ENCODE data around the gene TLR9. TPM values are rescaled to one million over a fixed set of nuclear protein-coding genes. Genes with fewer than 3 reads are reported as not detected.

TLR9 gene
- total RNA-seq, 1 experiment from 2014 or later, result 0.14 TPM

DNA sequence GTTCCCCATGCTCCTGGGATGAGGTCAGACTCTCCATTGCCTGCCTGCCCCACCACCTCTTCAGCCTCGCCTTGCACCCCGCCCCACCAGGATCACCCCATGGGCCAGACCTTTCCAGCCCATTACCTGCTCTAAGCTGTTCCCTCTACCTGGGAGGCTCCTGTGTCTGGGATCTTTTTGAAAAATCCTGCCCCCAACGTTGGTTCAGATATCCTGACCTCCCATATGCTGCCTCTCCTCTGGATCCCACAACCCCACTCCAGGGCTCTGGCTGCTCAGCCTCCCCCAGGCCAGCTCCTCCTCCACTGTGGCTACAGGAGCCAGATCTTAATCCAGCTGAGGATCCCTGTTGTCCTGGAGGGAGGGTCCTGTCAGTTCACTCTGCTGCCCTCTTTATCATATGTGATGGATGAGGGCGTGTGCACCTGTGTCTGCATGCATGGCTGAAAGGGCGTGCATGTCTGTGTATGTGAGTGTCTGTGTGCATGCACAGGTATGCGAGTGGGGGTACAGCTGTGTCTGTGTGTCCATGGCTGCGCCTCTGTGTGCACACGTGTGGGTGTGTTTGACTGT, 49.2 kb downstream of the TLR9 start:
- Mint-ChIP-seq H3K27ac (ENCODE audit: unreplicated experiment) (no peak overlapping the region), H3K4me1 (ENCODE audit: low read depth, unreplicated experiment) (peaks cover 27% of the 10 kb centered on the region), H3K9me3 (ENCODE audit: low read depth, unreplicated experiment) (no peaks in the 10 kb centered on the region), H3K4me3 (ENCODE audit: low read depth, unreplicated experiment) (no peak overlapping the region), H3K27me3 (ENCODE audit: unreplicated experiment) (no peaks in the 10 kb centered on the region), H3K36me3 (ENCODE audit: insufficient read depth, unreplicated experiment) (no peaks in the 10 kb centered on the region)
- intact Hi-C loops (cut with micrococcal nuclease; ENCODE audit: unreplicated experiment), result loop anchor here (2.0 kb wide), 1 partner anchor 21 kb away; no protein-coding TSS in a partner anchor
- no TSS peak for BruUV-seq (replicated peaks)
- no peak for DNase-seq
- CTCF ChIA-PET, result interaction anchor here (0.7 to 1.0 kb wide), 2 partner anchors 22 to 463 kb away, joined by 3 read pairs; partner anchors contain the start of gene POC1A
- TF ChIP-seq, protein P1, sequence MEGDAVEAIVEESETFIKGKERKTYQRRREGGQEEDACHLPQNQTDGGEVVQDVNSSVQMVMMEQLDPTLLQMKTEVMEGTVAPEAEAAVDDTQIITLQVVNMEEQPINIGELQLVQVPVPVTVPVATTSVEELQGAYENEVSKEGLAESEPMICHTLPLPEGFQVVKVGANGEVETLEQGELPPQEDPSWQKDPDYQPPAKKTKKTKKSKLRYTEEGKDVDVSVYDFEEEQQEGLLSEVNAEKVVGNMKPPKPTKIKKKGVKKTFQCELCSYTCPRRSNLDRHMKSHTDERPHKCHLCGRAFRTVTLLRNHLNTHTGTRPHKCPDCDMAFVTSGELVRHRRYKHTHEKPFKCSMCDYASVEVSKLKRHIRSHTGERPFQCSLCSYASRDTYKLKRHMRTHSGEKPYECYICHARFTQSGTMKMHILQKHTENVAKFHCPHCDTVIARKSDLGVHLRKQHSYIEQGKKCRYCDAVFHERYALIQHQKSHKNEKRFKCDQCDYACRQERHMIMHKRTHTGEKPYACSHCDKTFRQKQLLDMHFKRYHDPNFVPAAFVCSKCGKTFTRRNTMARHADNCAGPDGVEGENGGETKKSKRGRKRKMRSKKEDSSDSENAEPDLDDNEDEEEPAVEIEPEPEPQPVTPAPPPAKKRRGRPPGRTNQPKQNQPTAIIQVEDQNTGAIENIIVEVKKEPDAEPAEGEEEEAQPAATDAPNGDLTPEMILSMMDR (IDR thresholded peaks at IDR 0.05; ENCODE audit: unreplicated experiment), result no peak

DNA sequence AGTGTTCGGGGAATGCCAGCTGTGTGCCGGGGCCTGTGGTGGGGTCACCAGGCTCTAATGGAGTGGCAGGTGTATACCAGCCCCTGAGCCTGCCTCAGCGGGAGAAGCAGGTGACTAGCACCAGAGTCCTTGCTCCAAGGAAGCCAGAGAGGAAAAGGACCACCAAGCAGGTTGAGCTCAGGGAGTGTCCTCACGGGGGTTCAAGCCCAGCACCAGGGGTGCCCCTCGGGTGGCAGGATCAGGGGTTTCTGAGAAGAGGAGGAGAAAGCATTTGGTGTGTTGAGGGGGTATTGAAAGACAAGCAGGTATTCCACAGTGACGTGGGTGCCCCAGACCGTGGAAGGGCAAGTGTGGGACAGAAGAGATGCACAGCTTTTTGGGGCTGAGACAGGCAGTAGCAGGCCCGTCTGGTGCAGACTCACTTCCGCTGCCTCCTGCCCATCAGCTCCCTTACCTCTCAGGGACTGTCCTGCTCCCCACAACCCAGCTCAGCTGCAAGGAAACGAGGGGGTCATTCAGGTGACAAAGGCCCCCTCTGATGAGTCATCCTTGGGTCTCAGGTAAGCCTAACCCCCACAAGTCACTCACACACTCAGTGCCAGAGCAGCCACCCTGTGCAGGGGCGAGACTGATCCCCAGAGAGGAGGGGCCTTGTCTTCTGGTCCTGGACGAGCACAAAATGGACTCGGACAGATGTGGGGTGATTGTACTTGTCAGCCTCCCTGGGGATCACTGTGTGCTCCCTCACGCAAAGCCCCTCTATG, 49.8 kb downstream of the TLR9 start:
- CTCF ChIA-PET, result interaction anchor here (0.7 kb wide), 1 partner anchor 464 kb away, joined by 3 read pairs; no protein-coding TSS in a partner anchor
- DNase-seq, result no peak
- TF ChIP-seq, protein P1 (IDR thresholded peaks at IDR 0.05; ENCODE audit: unreplicated experiment), result no peak
- H3K36me3 Mint-ChIP-seq (ENCODE audit: insufficient read depth, unreplicated experiment), result no peaks in the 10 kb centered on the region
- no peak overlapping the region for H3K27ac Mint-ChIP-seq (ENCODE audit: unreplicated experiment)
- intact Hi-C loops (cut with micrococcal nuclease; ENCODE audit: unreplicated experiment), result loop anchor here (2.0 kb wide), 1 partner anchor 21 kb away; no protein-coding TSS in a partner anchor
- H3K4me1 Mint-ChIP-seq (ENCODE audit: low read depth, unreplicated experiment), result peaks cover 33% of the 10 kb centered on the region
- no peaks in the 10 kb centered on the region for H3K27me3 Mint-ChIP-seq (ENCODE audit: unreplicated experiment)
- no peaks in the 10 kb centered on the region for H3K9me3 Mint-ChIP-seq (ENCODE audit: low read depth, unreplicated experiment)
- BruUV-seq (replicated peaks), result no TSS peak
- H3K4me3 Mint-ChIP-seq (ENCODE audit: low read depth, unreplicated experiment), result no peak overlapping the region

DNA sequence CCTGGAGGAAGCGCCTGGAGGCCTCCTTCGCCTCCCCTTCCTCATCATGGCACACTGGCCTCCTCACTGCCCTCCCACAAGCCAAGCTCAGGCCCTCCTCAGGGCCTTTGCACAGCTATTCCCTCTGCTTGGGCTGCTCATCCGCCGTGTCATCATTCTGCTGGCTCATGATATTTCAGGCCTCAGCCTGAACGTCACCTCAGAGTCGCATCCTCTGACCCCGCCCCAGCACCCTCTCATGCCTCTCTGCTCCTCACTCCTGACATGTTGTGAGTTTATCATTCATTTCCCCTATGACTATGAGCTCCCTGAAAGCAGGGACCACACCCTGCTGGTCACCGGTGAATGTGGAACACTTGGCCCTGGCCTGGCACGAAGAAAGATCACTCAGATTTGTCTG, 50.5 kb downstream of the TLR9 start:
- intact Hi-C loops (cut with micrococcal nuclease; ENCODE audit: unreplicated experiment), result no loop called here
- Mint-ChIP-seq H3K4me3 (ENCODE audit: low read depth, unreplicated experiment) (no peak overlapping the region), H3K4me1 (ENCODE audit: low read depth, unreplicated experiment) (peaks cover 33% of the 10 kb centered on the region), H3K9me3 (ENCODE audit: low read depth, unreplicated experiment) (no peaks in the 10 kb centered on the region), H3K27ac (ENCODE audit: unreplicated experiment) (no peak overlapping the region), H3K27me3 (ENCODE audit: unreplicated experiment) (no peaks in the 10 kb centered on the region), H3K36me3 (ENCODE audit: insufficient read depth, unreplicated experiment) (no peaks in the 10 kb centered on the region)
- BruUV-seq (replicated peaks), result no TSS peak
- TF ChIP-seq, protein P1 (IDR thresholded peaks at IDR 0.05; ENCODE audit: unreplicated experiment), result no peak
- CTCF ChIA-PET, result interaction anchor here (0.6 to 0.9 kb wide), 2 partner anchors 15 to 20 kb away, joined by 3 read pairs; partner anchors contain the start of gene POC1A
- DNase-seq, result no peak

DNA sequence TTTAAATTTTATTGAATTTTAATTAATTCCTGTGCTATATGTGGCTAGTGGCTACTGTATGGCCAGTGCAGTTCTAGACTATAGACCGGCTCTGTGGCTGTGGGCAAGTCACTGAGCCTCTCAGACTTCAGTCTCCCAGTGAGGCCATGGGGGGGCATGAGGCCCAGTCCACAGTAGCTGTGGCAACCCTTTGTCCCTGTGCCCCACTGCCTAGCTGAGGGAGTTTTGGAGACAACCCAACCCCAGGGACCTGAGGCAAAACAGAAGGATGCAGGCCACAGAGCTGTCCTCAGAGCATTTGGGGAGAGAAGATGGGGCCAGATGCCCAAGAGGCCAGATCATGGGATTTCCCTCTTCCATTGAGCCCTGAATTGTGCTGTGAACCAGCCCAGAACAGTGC, 52.3 kb downstream of the TLR9 start:
- TF ChIP-seq, protein P1 (IDR thresholded peaks at IDR 0.05; ENCODE audit: unreplicated experiment), result no peak
- Mint-ChIP-seq H3K9me3 (ENCODE audit: low read depth, unreplicated experiment) (no peaks in the 10 kb centered on the region), H3K27ac (ENCODE audit: unreplicated experiment) (no peak overlapping the region), H3K36me3 (ENCODE audit: insufficient read depth, unreplicated experiment) (no peaks in the 10 kb centered on the region), H3K27me3 (ENCODE audit: unreplicated experiment) (no peaks in the 10 kb centered on the region), H3K4me1 (ENCODE audit: low read depth, unreplicated experiment) (peaks cover 33% of the 10 kb centered on the region), H3K4me3 (ENCODE audit: low read depth, unreplicated experiment) (no peak overlapping the region)
- CTCF ChIA-PET, result interaction anchor here (0.6 kb wide), 1 partner anchor 23 kb away, joined by 3 read pairs; no protein-coding TSS in a partner anchor
- intact Hi-C loops (cut with micrococcal nuclease; ENCODE audit: unreplicated experiment), result no loop called here
- DNase-seq, result no peak
- no TSS peak for BruUV-seq (replicated peaks)
